A549 (cell line): ENCODE results near the gene PRMT5. TPM values are rescaled to one million over a fixed set of nuclear protein-coding genes. Genes with fewer than 3 reads are reported as not detected.
A peak's percentile ranks its signal among the peaks of the same experiment; 100 is the strongest.

Experiments used
- ATAC-seq, 2 experiments: fragments of 200-7000 bp in 1 of 2; fragments of >200 bp in 1 of 2; cut with Nextera tagmentation in 1 of 2; cut with Tn5 transposase in 1 of 2; 3 replicates each; pipeline versions ENCODE4 v1.8.0 to v1.9.1; 2018 to 2020; ENCODE audit warnings: mild to moderate bottlenecking in 1 of 2, moderate library complexity in 1 of 2
- CTCF ChIA-PET: fragments of 300-600 bp; sonication (Branson Sonifier 250); formaldehyde crosslinking; extraction: SDS; loops from one replicate; lab custom pipeline; 2021; ENCODE audit warnings: antibody characterized with exemption, inconsistent platforms; lab: Yijun Ruan, JAX
- POLR2A ChIA-PET: fragments of 350-600 bp; formaldehyde crosslinking; extraction: SDS; loops from one replicate; lab custom pipeline; 2021; ENCODE audit warnings: antibody characterized with exemption, inconsistent platforms; lab: Yijun Ruan, JAX
- DNase-seq, 2 experiments: peaks; one replicate each; pipeline versions ENCODE4 v3.0.0 to v3.0.0-alpha.2; 2011 to 2016; ENCODE audit warnings: low read depth in 1 of 2, low spot score in 1 of 2
- FAIRE-seq: peaks from 2 replicates; lab custom pipeline; 2011; peaks lifted over from hg19 to GRCh38; lab: Jason Lieb, UNC
- H3K27ac ChIP-seq, 2 experiments: fragments of >200 bp; sonication (Bioruptor Twin); formaldehyde crosslinking; 3 replicates each; pipeline ENCODE4 v1.5.1; 2016 to 2017
- H3K4me1 ChIP-seq: fragments of >200 bp; sonication (Bioruptor Twin); formaldehyde crosslinking; 3 replicates; pipeline ENCODE4 v1.6.1; 2016
- H3K4me2 ChIP-seq: fragments of >200 bp; sonication (Bioruptor Twin); formaldehyde crosslinking; 3 replicates; pipeline ENCODE4 v1.6.1; 2016
- H3K4me3 ChIP-seq: fragments of >200 bp; sonication (Bioruptor Twin); formaldehyde crosslinking; 3 replicates; pipeline ENCODE4 v1.5.1; 2016
- H3K9me3 ChIP-seq: fragments of >200 bp; sonication (Bioruptor Twin); formaldehyde crosslinking; 3 replicates; pipeline ENCODE4 v1.6.1; 2016
- CBX2 ChIP-seq: fragments of 200-600 bp; sonication (generic); IDR thresholded peaks from 2 replicates; pipeline ENCODE4 v1.6.1; 2016; ENCODE audit warnings: low read depth, mild to moderate bottlenecking, borderline replicate concordance
- CBX8 ChIP-seq: fragments of 200-600 bp; sonication (generic); IDR thresholded peaks from 2 replicates; pipeline ENCODE4 v1.6.1; 2016
- CEBPB ChIP-seq, 2 experiments: fragments of >200 bp in 1 of 2; sonication (Bioruptor Twin) in 1 of 2; formaldehyde crosslinking in 1 of 2; IDR thresholded peaks; 2 replicates each; pipeline ENCODE4 v1.6.1; 2012 to 2016
- CHD2 ChIP-seq: fragments of 150-350 bp; IDR thresholded peaks from 2 replicates; pipeline ENCODE4 v1.6.1; 2014; ENCODE audit warnings: low read length; ENCODE audit not compliant: partially characterized antibody
- EHF ChIP-seq: fragments of 250-450 bp; sonication (Bioruptor Pico); IDR thresholded peaks from 2 replicates; pipeline ENCODE4 v1.5.0; 2020; ENCODE audit warnings: mild to moderate bottlenecking
- EHMT2 ChIP-seq: fragments of 200-600 bp; sonication (generic); IDR thresholded peaks from 2 replicates; pipeline ENCODE4 v1.6.1; 2016; ENCODE audit warnings: antibody characterized with exemption, low read depth, mild to moderate bottlenecking, moderate library complexity
- ESRRA ChIP-seq: fragments of 150-350 bp; IDR thresholded peaks from 2 replicates; pipeline ENCODE4 v1.6.1; 2014; ENCODE audit warnings: mild to moderate bottlenecking, low read length, borderline replicate concordance
- FOSL2 ChIP-seq, 2 experiments: fragments of 450-650 bp in 1 of 2; fragments of >200 bp in 1 of 2; sonication (Bioruptor Twin) in 1 of 2; formaldehyde crosslinking; IDR thresholded peaks; 2 replicates each; pipeline versions ENCODE4 v1.5.0 to v1.6.1; 2016 to 2020; ENCODE audit warnings: mild to moderate bottlenecking in 1 of 2, moderate library complexity in 1 of 2
- MAFK ChIP-seq: fragments of 450-650 bp; IDR thresholded peaks from 2 replicates; pipeline ENCODE4 v1.6.1; 2014; ENCODE audit not compliant: partially characterized antibody
- MYC ChIP-seq: IDR thresholded peaks from 2 replicates; pipeline ENCODE4 v1.6.1; 2012; ENCODE audit warnings: mild to moderate bottlenecking, inconsistent platforms, low read length, improper control_type of control experiment, borderline replicate concordance
- NR3C1 ChIP-seq: fragments of >200 bp; sonication (Bioruptor Twin); formaldehyde crosslinking; IDR thresholded peaks from 3 replicates; pipeline ENCODE4 v1.6.1; 2017
- POLR2A ChIP-seq: IDR thresholded peaks from 2 replicates; pipeline ENCODE4 v1.6.1; 2012; ENCODE audit warnings: mild to moderate bottlenecking, low read length
- RAD21 ChIP-seq, 2 experiments: fragments of >200 bp in 1 of 2; sonication (Bioruptor Twin) in 1 of 2; formaldehyde crosslinking in 1 of 2; IDR thresholded peaks in 1 of 2; conservative IDR thresholded peaks in 1 of 2; 2 replicates in 1 of 2; 3 replicates in 1 of 2; pipeline ENCODE4 v1.6.1; 2012 to 2018; ENCODE audit warnings: inconsistent platforms in 1 of 2
- RARB ChIP-seq: fragments of 250-450 bp; sonication (Bioruptor Pico); IDR thresholded peaks from 2 replicates; pipeline ENCODE4 v1.8.0; 2021; ENCODE audit warnings: mild to moderate bottlenecking, moderate library complexity
- TP53 ChIP-seq: fragments of 250-450 bp; sonication (Bioruptor Pico); IDR thresholded peaks from 2 replicates; pipeline ENCODE4 v1.5.0; 2021; ENCODE audit warnings: mild to moderate bottlenecking, moderate library complexity
- ZC3H11A ChIP-seq: fragments of 450-650 bp; IDR thresholded peaks from 2 replicates; pipeline ENCODE4 v1.6.1; 2014; ENCODE audit warnings: antibody characterized with exemption, mild to moderate bottlenecking
- ZFP36 ChIP-seq: fragments of 450-650 bp; IDR thresholded peaks from 2 replicates; pipeline ENCODE4 v1.6.1; 2014; ENCODE audit warnings: borderline replicate concordance; ENCODE audit not compliant: partially characterized antibody
- ZNF302 ChIP-seq: fragments of 250-450 bp; sonication (Bioruptor Pico); IDR thresholded peaks from 2 replicates; pipeline ENCODE4 v1.9.0; 2021; ENCODE audit warnings: inconsistent platforms, mild to moderate bottlenecking, moderate library complexity
- WGBS: methylation state at CpG from one replicate; pipeline ENCODE4 v1.1.6; 2017; ENCODE audit errors: missing lambda C conversion rate; 5-methylcytosine and 5-hydroxymethylcytosine counted together
- polyA plus RNA-seq, 4 experiments: library from polyadenylated mRNA; depleted of rRNA in 3 of 4; stranded (reverse); fragments of >200 nt; fragmentation: RNase III in 1 of 4; extraction: RNeasy Plus Mini Kit Qiagen cat#74134 plus additional on column Dnase treatment in 1 of 4; gene quantifications; 2 replicates in 3 of 4; 3 replicates in 1 of 4; pipeline ENCODE4 v1.2.3, GENCODE V29; 2011 to 2017
- TF ChIP-seq, protein P1 (sequence below): fragments of 250-450 bp; sonication (Bioruptor Pico); IDR thresholded peaks from 2 replicates; pipeline ENCODE4 v1.5.0; 2021; ENCODE audit warnings: mild to moderate bottlenecking, moderate library complexity, borderline replicate concordance
- TF ChIP-seq, protein P2 (sequence below): fragments of >200 bp; sonication (Bioruptor Twin); formaldehyde crosslinking; IDR thresholded peaks from 3 replicates; pipeline ENCODE4 v1.5.1; 2016

Gene PRMT5
- polyA plus RNA-seq, 2 of the 4 experiments (the other 2 are of a cell fraction) = 188 to 214 TPM

DNA sequence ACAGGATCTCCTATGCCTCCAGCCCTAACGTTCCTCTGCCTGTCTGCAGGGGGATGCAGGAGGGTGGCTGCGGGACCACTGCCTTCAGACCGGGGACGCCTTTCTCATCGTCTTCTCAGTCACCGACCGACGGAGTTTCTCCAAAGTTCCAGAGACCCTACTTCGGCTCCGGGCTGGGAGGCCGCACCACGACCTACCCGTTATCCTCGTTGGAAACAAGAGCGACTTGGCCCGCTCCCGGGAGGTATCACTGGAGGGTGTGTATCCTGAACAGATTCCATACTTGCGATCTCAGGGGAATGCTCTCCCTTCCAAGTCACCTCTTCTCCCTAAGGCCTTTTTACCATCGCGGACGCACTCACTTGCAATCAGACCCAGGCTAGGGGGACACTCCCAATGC is 43.2 kb downstream of the PRMT5 start:
- POLR2A ChIA-PET = interaction anchor here (1.0 to 2.9 kb wide), 3 partner anchors 11 to 33 kb away, joined by 4 to 11 read pairs (median 5); partner anchors contain the start of genes LRP10 and RBM23
- DNase-seq (no peak), ATAC-seq (no peak), FAIRE-seq (no peak)
- Histone ChIP-seq H3K27ac (peak overlapping the region; percentile 87 to 93), H3K4me1 (peaks cover 18% of the 10 kb centered on the region), H3K4me3 (peak overlapping the region; percentile 61), H3K4me2 (peak overlapping the region; percentile 73), H3K9me3 (no peaks in the 10 kb centered on the region)
- 94% methylated on average over 21 of the region's 21 CpGs for WGBS
- TF ChIP-seq MAFK (no peak), ESRRA (no peak), RAD21 (conservative IDR thresholded peaks at IDR 0.05 in 1 of 2, IDR thresholded peaks at IDR 0.05 in 1 of 2) (no peak), ZC3H11A (no peak), ZNF302 (CRISPR knock-in tag) (no peak), CBX2 (no peak), CEBPB (IDR thresholded peaks at IDR 0.05) (no peak)
- TF ChIP-seq, protein P1, sequence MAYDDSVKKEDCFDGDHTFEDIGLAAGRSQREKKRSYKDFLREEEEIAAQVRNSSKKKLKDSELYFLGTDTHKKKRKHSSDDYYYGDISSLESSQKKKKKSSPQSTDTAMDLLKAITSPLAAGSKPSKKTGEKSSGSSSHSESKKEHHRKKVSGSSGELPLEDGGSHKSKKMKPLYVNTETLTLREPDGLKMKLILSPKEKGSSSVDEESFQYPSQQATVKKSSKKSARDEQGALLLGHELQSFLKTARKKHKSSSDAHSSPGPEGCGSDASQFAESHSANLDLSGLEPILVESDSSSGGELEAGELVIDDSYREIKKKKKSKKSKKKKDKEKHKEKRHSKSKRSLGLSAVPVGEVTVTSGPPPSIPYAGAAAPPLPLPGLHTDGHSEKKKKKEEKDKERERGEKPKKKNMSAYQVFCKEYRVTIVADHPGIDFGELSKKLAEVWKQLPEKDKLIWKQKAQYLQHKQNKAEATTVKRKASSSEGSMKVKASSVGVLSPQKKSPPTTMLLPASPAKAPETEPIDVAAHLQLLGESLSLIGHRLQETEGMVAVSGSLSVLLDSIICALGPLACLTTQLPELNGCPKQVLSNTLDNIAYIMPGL = no peak
- CTCF ChIA-PET = interaction anchor here (0.9 to 23.1 kb wide), 5 partner anchors 10 to 316 kb away, joined by 3 to 368 read pairs (median 7); partner anchors contain the start of gene LRP10

DNA sequence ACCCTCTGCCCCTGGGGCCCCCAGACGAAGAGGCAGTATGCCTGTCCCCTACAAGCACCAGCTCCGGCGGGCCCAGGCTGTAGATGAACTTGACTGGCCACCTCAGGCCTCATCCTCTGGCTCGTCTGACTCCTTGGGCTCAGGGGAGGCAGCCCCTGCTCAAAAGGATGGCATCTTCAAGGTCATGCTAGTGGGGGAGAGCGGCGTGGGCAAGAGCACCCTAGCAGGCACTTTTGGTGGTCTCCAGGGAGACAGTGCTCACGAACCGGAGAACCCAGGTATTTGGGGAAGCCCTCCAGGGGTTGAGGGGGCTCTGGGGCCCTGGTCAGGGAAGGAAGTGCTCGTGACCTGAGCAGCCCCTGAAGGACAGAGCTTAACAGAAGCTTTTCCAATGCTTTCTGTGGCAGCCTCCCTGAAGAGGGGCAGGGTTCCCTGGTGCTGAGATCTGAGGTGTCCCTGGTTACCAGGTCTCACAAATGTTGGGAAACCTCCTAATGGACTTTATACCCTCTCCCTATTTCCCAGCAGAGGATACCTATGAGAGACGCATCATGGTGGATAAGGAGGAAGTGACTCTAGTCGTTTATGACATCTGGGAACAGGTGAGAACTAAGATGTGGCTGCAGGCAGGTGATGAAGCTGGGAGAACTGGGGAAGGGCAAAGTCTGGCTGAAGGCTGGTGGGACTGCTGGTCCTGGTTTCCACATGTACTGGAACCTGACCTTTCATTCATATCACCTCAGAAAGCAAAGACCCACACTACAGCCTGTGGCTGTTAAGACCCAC is 44.2 kb downstream of the PRMT5 start:
- FAIRE-seq = no peak
- ATAC-seq = no peak

More for the DNA sequence above, 44.2 kb downstream of the PRMT5 start:
- ChIA-PET POLR2A (interaction anchor here (2.0 kb wide), 1 partner anchor 34 kb away, joined by 5 read pairs; the partner anchor contains the start of gene RBM23), CTCF (interaction anchor here (1.2 to 23.1 kb wide), 10 partner anchors 11 to 329 kb away, joined by 3 to 368 read pairs (median 8); partner anchors contain the start of gene LRP10)
- Histone ChIP-seq H3K4me1 (peaks cover 13% of the 10 kb centered on the region), H3K9me3 (no peaks in the 10 kb centered on the region), H3K4me2 (no peak overlapping the region), H3K27ac (no peak overlapping the region), H3K4me3 (no peak overlapping the region)
- no peak for DNase-seq
- TF ChIP-seq EHF (no peak), NR3C1 (no peak), POLR2A (no peak), ZFP36 (no peak), CBX8 (no peak), TP53 (no peak), CHD2 (no peak), FOSL2 (IDR thresholded peaks at IDR 0.05) (no peak), FOSL2 (CRISPR knock-in tag; IDR thresholded peaks at IDR 0.05) (no peak), EHMT2 (no peak), MAFK (no peak), MYC (no peak), RARB (no peak)
- TF ChIP-seq, protein P2, sequence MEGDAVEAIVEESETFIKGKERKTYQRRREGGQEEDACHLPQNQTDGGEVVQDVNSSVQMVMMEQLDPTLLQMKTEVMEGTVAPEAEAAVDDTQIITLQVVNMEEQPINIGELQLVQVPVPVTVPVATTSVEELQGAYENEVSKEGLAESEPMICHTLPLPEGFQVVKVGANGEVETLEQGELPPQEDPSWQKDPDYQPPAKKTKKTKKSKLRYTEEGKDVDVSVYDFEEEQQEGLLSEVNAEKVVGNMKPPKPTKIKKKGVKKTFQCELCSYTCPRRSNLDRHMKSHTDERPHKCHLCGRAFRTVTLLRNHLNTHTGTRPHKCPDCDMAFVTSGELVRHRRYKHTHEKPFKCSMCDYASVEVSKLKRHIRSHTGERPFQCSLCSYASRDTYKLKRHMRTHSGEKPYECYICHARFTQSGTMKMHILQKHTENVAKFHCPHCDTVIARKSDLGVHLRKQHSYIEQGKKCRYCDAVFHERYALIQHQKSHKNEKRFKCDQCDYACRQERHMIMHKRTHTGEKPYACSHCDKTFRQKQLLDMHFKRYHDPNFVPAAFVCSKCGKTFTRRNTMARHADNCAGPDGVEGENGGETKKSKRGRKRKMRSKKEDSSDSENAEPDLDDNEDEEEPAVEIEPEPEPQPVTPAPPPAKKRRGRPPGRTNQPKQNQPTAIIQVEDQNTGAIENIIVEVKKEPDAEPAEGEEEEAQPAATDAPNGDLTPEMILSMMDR = no peak
- TF ChIP-seq, protein P1 = no peak
- WGBS = 84% methylated on average over 10 of the region's 11 CpGs
